SK-N-SH (cell line): ENCODE results near the gene C14orf180. TPM values are rescaled to one million over a fixed set of nuclear protein-coding genes. Genes with fewer than 3 reads are reported as not detected.

Experiments used
- CTCF ChIA-PET: fragments of 300-600, 350-600 bp; formaldehyde crosslinking; extraction: SDS; loops from one replicate; lab custom pipeline; 2021; lab: Yijun Ruan, JAX
- POLR2A ChIA-PET: fragments of 350-600 bp; sonication (Branson Sonifier 250); formaldehyde crosslinking; extraction: SDS; loops from one replicate; lab custom pipeline; 2020; ENCODE audit warnings: antibody characterized with exemption, inconsistent platforms; lab: Yijun Ruan, JAX
- DNase-seq: peaks from one replicate; pipeline ENCODE4 v3.0.0; 2012
- H2AFZ ChIP-seq: fragments of 200-600 bp; sonication (generic); 2 replicates; pipeline ENCODE4 v1.8.1; 2016; ENCODE audit warnings: antibody characterized with exemption, mild to moderate bottlenecking, low read depth
- H3F3A ChIP-seq: fragments of 200-600 bp; sonication (generic); replicated peaks from 2 replicates; pipeline ENCODE3; 2016; ENCODE audit warnings: antibody characterized with exemption, mild to moderate bottlenecking; ENCODE audit not compliant: insufficient read depth
- H3K27ac ChIP-seq, 2 experiments: fragments of 200-500 bp in 1 of 2; fragments of 200-600 bp in 1 of 2; sonication (Bioruptor generic) in 1 of 2; sonication (generic), shearing (Covaris generic) in 1 of 2; 2 replicates each; pipeline versions ENCODE4 v1.5.1 to v1.6.1; 2014 to 2016; ENCODE audit warnings: low read depth in 2 of 2, inconsistent platforms in 1 of 2, low read length in 1 of 2, mild to moderate bottlenecking in 1 of 2, mixed read lengths in 1 of 2
- H3K27me3 ChIP-seq: fragments of 200-600 bp; sonication (generic), shearing (Covaris generic); 2 replicates; pipeline ENCODE4 v1.6.1; 2016; ENCODE audit warnings: mixed run types; ENCODE audit not compliant: insufficient read depth
- H3K36me3 ChIP-seq, 2 experiments: fragments of 200-500 bp in 1 of 2; fragments of 200-600 bp in 1 of 2; sonication (Bioruptor generic) in 1 of 2; sonication (generic) in 1 of 2; replicated peaks in 1 of 2; 2 replicates each; pipeline versions ENCODE3 to v1.5.1; 2014 to 2016; ENCODE audit warnings: low read length in 1 of 2, mild to moderate bottlenecking in 1 of 2; ENCODE audit not compliant: insufficient read depth in 2 of 2, control insufficient read depth in 1 of 2
- H3K4me1 ChIP-seq, 2 experiments: fragments of 200-500 bp in 1 of 2; fragments of 200-600 bp in 1 of 2; sonication (Bioruptor generic) in 1 of 2; sonication (generic), shearing (Covaris generic) in 1 of 2; 2 replicates each; pipeline versions ENCODE4 v1.5.1 to v1.6.1; 2014 to 2016; ENCODE audit warnings: low read depth in 1 of 2, low read length in 1 of 2, mixed run types in 1 of 2; ENCODE audit not compliant: insufficient read depth in 2 of 2, control insufficient read depth in 1 of 2
- H3K4me2 ChIP-seq: fragments of 200-600 bp; sonication (generic), shearing (Covaris generic); 2 replicates; pipeline ENCODE4 v1.6.1; 2017; ENCODE audit warnings: mixed run types
- H3K4me3 ChIP-seq, 2 experiments: fragments of 200-500 bp in 1 of 2; fragments of 200-600 bp in 1 of 2; sonication (Bioruptor generic) in 1 of 2; sonication (generic), shearing (Covaris generic) in 1 of 2; 2 replicates each; pipeline versions ENCODE4 v1.5.1 to v1.8.1; 2014 to 2016; ENCODE audit warnings: low read depth in 2 of 2, inconsistent platforms in 1 of 2, low read length in 1 of 2, mild to moderate bottlenecking in 1 of 2, mixed read lengths in 1 of 2, moderate library complexity in 1 of 2
- H3K79me2 ChIP-seq: fragments of 200-600 bp; sonication (generic); 2 replicates; pipeline ENCODE4 v1.8.1; 2017; ENCODE audit warnings: mild to moderate bottlenecking; ENCODE audit not compliant: insufficient read depth
- H3K9ac ChIP-seq: fragments of 200-600 bp; sonication (generic); 2 replicates; pipeline ENCODE4 v1.6.1; 2017; ENCODE audit warnings: mixed run types
- H3K9me2 ChIP-seq: fragments of 200-600 bp; sonication (generic); 2 replicates; pipeline ENCODE4 v1.6.1; 2017; ENCODE audit warnings: mixed run types
- H3K9me3 ChIP-seq: fragments of 200-600 bp; sonication (generic); 2 replicates; pipeline ENCODE4 v1.6.1; 2017; ENCODE audit warnings: mixed run types, mild to moderate bottlenecking, moderate library complexity
- H4K20me1 ChIP-seq: fragments of 200-600 bp; sonication (generic); 2 replicates; pipeline ENCODE4 v1.6.1; 2017; ENCODE audit warnings: mild to moderate bottlenecking, mixed run types; ENCODE audit not compliant: insufficient read depth
- EP300 ChIP-seq, 2 experiments: IDR thresholded peaks; 2 replicates each; pipeline versions ENCODE4 v1.4.0 to v1.6.1; 2012; ENCODE audit warnings: borderline replicate concordance in 1 of 2, low read depth in 1 of 2, low read length in 1 of 2
- EZH2phosphoT487 ChIP-seq: fragments of 200-600 bp; sonication (generic); IDR thresholded peaks from 2 replicates; pipeline ENCODE4 v1.6.1; 2017; ENCODE audit warnings: low read depth, mixed run types, mild to moderate bottlenecking, antibody characterized with exemption, moderate library complexity, borderline replicate concordance
- MEF2A ChIP-seq: IDR thresholded peaks from 2 replicates; pipeline ENCODE4 v1.4.0; 2012; ENCODE audit warnings: low read depth, borderline replicate concordance
- RAD21 ChIP-seq: IDR thresholded peaks from 2 replicates; pipeline ENCODE4 v1.6.1; 2012; ENCODE audit warnings: mild to moderate bottlenecking, low read length
- REST ChIP-seq: IDR thresholded peaks from 2 replicates; pipeline ENCODE4 v1.6.1; 2012; ENCODE audit warnings: mild to moderate bottlenecking, low read depth, low read length, moderate library complexity
- RXRA ChIP-seq: IDR thresholded peaks from 2 replicates; pipeline ENCODE4 v1.4.0; 2012; ENCODE audit warnings: low read depth, mild to moderate bottlenecking, borderline replicate concordance
- WGBS: methylation state at CpG from one replicate; pipeline ENCODE4 v1.1.6; 2017; ENCODE audit warnings: low lambda C conversion rate; 5-methylcytosine and 5-hydroxymethylcytosine counted together
- polyA plus RNA-seq, 3 experiments: library from polyadenylated mRNA; depleted of rRNA; stranded (reverse); fragments of >200 nt; gene quantifications; 2 replicates each; pipeline ENCODE4 v1.2.3, GENCODE V29; 2012

C14orf180 gene
- polyA plus RNA-seq, 1 of the 3 experiments (the other 2 are of a cell fraction), result not detected

- Histone ChIP-seq H3K9me2 (no peaks in the 10 kb centered on the region), H3K4me3 (no peak overlapping the region), H3K9me3 (no peaks in the 10 kb centered on the region), H3K9ac (no peak overlapping the region), H3K27me3 (no peaks in the 10 kb centered on the region), H4K20me1 (no peaks in the 10 kb centered on the region), H3K27ac (peak overlapping the region in 1 of 2 experiments; percentile 5; a peak in 1 of 4 replicates), H2AFZ (no peak overlapping the region), H3K4me2 (no peak overlapping the region), H3K79me2 (no peaks in the 10 kb centered on the region), H3F3A (no peaks in the 10 kb centered on the region), H3K4me1 (peaks cover 0 to 33% of the 10 kb centered on the region in 2 experiments; a peak in 1 of 4 replicates), H3K36me3 (no peaks in the 10 kb centered on the region)
- ChIA-PET POLR2A (no interaction called here), CTCF (interaction anchor here (0.9 to 6.7 kb wide), 8 partner anchors 10 to 473 kb away, joined by 3 to 67 read pairs (median 3); no protein-coding TSS in a partner anchor)
- TF ChIP-seq MEF2A, result no peak
- no peak for TF ChIP-seq REST
- 56% methylated on average over 19 of the region's 24 CpGs for WGBS
- peak; percentile 27 for DNase-seq
Observed at GRCh38 chr14:104550861-104551728, 28.5 kb upstream of the C14orf180 start.

- WGBS, result 54% methylated on average over 12 of the region's 33 CpGs
- no peaks in the 10 kb centered on the region for H3K27me3 ChIP-seq
- no peak overlapping the region for H3K4me3 ChIP-seq
- ChIA-PET CTCF (interaction anchor here (0.9 to 6.7 kb wide), 6 partner anchors 9 to 457 kb away, joined by 3 to 67 read pairs (median 4); no protein-coding TSS in a partner anchor), POLR2A (no interaction called here)
- H3K4me2 ChIP-seq, result no peak overlapping the region
- H3K27ac ChIP-seq, result no peak overlapping the region; a peak in 1 of 4 replicates
- peaks cover 0 to 33% of the 10 kb centered on the region in 2 experiments; a peak in 1 of 4 replicates for H3K4me1 ChIP-seq
- no peaks in the 10 kb centered on the region for H3K79me2 ChIP-seq
- H3K9me3 ChIP-seq, result no peaks in the 10 kb centered on the region
- DNase-seq, result peak; percentile 91
- no peaks in the 10 kb centered on the region for H3K9me2 ChIP-seq
- H4K20me1 ChIP-seq, result no peaks in the 10 kb centered on the region
- peak; percentile 23; the same call in 1 of the 2 replicates for TF ChIP-seq RAD21
- TF ChIP-seq EZH2phosphoT487, result no peak
- peak in 1 of 2 experiments; percentile 40; a peak in 1 of 4 replicates for TF ChIP-seq EP300 (IDR thresholded peaks at IDR 0.05; ENCODE audit: borderline replicate concordance in 1 of 2, low read depth in 1 of 2, low read length in 1 of 2)
- TF ChIP-seq RXRA, result no peak
- TF ChIP-seq, all 33 proteins: peak for 2
- Histone ChIP-seq H3K9ac (no peak overlapping the region), H3K36me3 (no peaks in the 10 kb centered on the region), H3F3A (no peaks in the 10 kb centered on the region), H2AFZ (no peak overlapping the region)
Observed at GRCh38 chr14:104551851-104552737, 27.5 kb upstream of the C14orf180 start.
